HG02571 (cell line): ENCODE data around the gene ZDHHC8.
"Not testable (repeated sequence)": the region's sequence is repeated elsewhere in the genome, so short reads cannot be mapped to it uniquely, and the experiment has no call there.

Experiments used
- ATAC-seq: cut with Tn5 transposase; IDR thresholded peaks from one replicate; pipeline ENCODE4 v1.9.1; 2021; ENCODE audit warnings: mild to moderate bottlenecking, moderate library complexity; ENCODE audit not compliant: unreplicated experiment

Gene ZDHHC8

DNA sequence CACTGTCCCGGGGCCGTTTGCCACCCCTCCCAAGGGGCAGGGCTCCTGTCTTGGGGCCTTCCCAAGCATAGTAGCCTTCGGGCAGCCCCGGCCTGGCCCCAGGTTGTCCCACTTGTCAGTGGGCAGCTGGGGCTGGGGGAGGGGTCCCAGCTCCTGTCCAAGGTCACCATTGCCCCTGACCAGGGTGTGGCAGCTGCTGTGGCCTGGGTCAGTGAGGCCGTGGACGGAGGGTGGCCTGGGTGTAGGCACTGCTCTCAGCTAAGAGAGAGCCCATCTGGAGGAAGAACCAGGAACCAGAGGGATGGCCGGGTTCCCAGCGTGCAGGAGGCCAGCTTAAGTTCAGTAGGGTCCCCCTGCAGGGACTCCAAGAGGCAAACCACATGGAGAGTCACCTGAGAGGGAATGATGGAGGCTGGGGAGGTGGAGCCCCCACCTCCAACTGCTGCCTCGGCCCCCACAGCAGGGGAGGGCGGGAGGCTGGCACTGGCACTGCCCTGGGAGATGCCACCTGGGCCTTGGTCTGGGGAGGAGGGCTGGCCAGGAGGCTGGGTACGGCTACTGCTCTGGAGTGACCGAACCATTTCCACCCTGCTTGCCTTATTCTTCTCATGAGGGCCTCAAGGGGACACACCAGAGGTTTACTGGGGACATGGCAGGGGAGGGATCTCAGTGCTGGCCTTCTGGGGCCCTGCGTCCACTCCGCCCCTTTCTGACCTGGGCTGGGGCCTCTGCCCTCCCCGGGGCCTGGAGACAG lies 26.0 kb downstream of the ZDHHC8 start:
- no peak for ATAC-seq

DNA sequence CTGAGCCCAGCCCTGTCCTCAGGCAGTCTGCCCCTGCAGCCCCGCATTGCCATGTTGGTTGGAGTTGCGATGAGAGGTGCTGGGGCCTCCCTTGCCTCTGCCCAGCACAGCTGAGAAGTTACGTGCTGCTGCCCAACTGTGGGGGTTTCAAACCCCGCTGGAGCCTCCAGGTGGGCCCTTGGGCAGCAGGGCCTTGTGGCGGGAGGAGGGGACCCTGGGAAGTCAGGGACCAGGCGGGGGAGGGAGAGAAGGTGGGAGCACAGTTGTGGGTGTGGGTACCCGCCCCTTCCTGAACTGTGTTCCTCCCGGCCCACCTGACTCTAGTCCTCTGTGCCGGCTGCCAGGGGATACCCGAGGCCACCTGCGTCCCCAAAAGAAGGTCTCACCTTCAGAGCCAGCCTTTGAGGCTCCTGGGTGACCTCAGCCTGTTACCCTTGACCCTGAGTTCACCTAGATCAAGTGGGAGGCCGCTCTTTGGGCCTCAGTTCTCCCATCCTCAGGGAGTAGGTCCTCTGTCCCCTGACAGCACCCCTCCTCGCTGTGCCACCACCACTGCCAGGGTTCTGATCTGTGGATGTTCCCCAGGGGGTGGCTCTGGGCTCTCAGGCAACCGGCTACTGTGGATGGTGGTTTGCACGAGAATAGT lies 26.9 kb downstream of the ZDHHC8 start:
- ATAC-seq, result no peak

DNA sequence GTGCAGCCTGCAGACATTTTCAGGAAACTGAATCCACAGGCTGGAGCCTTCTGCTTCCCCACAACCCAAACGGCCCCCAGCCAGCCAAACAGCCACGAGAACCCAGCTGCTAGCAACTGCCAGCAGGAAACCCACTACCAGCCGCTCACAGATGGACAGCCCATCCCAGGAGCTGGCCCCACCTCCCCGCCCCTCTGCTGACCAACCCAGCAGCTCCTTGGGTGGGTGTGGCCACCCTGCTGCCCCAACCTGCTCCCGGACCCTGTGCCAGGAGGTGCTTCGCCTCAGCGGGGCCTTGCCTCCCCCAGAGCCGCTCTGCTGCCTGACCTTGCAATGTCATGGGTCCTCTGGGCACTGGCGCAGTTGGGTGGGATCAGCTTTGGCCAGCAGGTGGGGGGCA lies 27.5 kb downstream of the ZDHHC8 start:
- no peak for ATAC-seq

DNA sequence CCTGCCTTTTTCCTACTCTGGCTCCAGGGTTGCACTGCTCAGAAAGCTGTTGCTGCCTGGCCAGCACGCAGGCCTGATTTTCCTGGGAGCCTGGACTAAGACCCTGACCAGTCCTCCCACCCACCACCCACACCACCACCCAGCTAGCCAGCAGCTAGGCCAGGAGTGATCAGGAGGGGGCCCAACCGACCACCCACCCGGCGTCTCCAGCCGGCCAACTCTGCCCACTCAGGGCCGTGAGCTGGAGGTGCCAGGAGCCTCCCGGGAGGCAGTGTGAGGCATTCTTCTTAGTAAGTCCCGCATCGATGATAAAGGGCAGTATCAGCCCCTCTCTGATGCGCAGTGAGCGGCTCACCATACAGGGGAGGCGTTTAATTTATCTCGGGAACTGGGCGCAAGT lies 27.9 kb downstream of the ZDHHC8 start:
- not testable (repeated sequence) for ATAC-seq

DNA sequence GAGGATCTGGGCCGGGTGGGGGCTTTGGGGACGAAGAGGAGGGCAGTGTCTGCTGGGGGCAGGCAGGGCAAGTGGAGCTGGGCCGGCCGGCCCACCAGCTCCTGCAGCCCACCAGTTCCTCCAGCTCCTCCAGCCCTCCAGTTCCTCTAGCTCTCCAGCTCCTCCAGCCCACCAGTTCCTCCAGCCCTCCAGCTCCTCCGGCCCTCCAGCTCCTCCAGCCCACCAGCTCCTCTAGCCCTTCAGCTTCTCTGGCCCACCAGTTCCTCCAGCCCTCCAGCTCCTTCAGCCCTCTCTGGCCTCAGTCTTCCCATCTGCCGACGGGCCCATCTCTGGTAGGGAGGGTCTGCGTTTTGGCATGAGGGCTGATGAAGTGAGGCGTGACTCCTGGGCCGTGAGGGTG lies 28.4 kb downstream of the ZDHHC8 start:
- ATAC-seq, result no peak

DNA sequence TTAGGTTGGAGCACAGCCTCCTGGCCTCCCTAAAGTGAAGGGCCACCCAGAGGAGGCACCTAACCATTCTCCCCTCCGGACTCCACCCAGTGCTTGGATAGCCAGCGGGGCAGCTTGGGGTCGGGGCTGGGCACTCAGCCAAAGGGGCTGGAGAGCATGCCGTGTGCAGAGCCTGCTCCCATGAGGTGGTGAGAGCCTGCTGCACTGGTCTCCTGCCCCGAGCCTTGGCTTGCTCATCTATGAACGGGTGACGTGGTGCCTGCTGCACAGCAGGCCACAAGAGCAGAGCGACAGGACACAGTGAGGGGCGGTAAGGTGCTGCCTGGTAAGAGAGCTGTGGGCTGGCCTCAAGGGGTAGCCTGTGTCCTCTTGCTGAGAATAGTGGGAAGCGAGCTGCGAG lies 33.3 kb downstream of the ZDHHC8 start:
- ATAC-seq, result no peak

DNA sequence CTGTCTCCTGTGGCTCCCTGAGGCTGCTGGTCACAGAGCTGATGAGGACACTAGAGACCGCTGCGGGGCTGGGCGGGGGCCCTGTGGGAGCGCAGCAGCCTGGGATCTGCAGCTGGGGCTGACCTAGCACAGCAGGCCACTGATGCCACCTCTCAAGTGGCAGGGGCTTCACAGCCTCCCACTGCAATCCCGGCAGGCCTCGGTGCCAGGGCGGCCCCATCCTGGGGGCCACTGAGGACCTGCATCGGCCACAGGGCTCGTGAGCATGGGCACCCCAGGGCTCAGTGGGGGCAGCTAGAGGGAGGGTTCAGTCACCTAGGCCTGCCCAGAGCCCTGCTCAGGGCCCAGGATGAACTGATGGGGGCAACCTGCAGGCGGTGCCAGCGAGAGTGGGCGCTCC lies 33.8 kb downstream of the ZDHHC8 start:
- no peak for ATAC-seq

DNA sequence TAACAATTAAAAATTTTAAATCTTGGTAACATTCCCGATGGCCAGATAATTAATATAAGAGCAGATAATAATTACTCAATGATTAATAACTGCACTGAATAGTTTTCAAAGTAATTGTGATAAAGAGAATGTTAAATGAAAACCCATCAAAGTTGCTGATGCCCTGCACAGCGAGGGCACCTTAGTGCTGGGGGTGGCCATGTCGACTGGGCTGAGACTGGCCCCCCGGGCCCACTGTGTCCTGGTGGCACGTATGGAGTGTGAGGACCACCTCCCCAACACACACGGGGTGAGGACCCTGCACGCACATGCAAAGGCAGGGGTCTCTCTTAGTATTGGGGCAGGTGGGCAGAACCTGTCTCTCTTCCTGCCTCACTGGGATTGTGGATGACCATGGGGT lies 34.3 kb downstream of the ZDHHC8 start:
- ATAC-seq, result no peak

DNA sequence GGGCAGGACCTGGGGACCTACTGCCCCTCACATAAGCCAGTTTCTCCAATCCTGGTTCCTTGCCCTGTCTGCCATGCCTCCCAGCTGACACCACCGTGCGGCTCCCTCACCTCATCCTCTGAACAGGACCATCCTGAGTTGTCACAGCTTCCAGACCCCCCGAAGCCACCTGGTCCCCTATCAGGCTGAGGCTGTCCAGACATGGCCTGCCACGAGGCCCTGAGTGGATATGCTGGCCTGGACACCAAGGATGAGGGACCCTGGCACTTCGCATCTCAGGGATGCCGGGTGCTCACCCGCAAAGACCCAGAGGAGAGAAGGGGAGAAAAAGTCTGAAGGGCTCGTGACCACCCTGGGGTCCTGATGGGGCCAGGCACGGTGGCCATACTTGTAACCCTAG lies 35.1 kb downstream of the ZDHHC8 start:
- ATAC-seq, result no peak

DNA sequence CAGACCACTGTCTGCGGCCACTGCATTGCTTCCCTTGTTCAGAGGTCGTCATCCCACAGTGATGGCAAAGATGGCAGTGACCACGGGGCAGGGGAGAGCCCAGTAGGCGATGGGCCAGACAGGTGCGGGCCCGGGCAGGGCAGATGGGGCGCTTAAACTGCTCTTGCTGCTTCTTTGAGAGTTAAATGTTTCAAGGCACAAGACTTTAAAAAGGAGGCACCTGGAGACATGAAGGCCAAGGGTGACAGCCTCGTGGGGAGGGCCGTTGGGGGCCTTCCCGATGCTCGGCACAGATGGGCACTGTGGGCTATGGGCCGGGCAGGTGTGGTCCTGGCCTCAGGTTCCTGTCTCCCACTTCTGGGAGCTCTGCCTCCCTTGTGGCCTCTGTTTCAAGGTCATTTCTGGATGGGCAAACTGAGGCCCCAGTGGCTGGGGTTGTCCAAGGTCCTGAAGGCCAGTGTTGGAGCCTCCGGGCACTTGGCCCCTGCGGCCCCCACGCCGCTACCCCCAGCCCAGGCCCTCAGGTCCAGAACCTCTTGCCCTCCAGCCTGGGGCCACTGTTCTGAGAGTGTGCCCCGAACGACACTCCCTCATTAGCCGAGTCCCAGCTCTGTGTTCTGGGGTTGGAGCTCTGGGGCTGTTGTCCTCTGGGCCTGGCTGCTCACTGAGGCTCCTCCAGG lies 36.2 kb downstream of the ZDHHC8 start:
- no peak for ATAC-seq

DNA sequence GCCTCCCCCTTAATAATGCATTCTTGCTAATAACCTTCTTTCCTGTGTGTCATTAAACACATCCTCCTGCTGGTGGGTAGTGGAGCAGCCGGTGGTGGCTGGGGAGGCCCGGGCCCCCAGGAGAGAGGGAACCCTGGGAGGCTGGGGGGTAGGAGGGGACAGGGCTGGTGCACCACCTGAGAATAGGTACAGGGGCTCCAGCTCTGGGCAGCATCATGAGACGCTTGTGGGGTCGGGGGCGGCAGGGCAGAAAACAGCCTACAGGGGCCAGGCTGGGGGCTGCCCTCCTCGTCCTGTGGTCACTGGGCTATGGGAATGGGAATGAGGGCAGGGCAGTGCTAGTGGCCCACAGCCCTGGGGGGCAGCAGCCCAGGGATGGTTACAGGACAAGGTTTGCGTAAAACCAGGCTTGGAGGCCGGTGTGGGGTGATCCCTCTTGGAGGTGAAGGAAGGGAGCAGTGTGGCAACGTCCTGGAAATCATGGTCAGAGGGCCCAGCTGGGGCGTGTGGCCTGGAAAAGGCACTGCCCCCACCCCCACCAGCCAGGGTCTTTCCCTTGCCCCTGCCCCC lies 37.7 kb downstream of the ZDHHC8 start:
- ATAC-seq, result no peak

DNA sequence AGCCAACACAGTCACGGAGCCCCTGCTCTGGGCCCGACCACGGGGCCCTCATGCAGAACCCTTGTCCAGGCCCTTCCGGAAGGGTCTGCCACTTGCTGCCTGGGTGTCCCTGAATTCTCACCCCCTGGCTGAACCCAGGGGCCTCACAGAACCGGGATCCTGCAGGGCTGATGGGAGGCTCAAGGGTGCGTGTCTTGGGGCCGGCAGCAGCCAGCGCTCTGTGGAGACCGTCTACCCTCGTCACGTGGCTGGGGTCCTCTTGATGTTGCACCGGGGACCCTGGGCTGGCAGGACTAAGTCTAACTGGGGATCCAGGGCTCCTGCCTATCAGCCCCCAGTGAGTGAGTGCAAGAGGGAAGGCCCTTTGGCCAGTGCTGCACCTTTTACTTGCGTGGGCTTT lies 38.6 kb downstream of the ZDHHC8 start:
- ATAC-seq, result no peak

DNA sequence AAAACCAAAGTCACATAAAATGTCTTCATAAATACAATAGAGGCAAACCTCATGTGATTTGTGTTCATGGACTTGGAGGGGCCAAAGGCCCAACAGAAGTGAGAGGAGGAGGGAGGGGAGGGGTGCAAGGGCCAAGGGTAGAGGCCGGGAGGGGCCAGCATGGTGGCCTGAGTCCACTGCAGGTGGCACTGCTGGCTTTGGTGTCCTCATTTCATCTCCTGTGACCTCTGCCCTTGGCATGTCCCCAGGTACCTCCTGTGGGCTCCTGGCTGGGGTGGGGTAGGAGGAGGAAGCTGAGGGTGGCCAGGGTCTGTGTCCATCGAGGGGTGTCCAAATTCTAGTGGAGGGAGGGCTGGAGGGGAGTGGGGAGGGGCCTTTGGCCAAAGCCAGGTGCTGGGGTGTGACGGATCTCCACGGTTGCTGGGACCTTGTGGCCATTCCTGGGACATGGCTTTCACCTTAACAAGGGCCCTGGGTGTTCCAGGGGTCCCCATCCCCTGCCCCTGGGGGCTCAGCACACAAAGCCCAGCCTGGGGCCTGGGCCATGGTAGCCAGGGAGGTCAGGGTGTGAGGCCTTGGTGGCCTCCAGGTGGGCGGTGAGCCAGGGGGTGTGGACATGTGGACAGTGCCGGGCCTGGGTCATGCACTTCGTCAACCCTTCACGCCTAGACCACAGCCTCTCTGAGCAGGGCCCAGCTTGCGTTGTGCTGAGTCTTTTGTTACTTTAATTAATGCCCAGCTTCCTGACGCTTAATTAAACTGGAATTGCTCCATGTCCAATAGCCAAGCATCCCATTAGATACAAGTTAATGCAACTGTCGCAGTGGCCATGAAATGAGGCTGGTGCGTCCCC lies 39.9 kb downstream of the ZDHHC8 start:
- ATAC-seq, result no peak

DNA sequence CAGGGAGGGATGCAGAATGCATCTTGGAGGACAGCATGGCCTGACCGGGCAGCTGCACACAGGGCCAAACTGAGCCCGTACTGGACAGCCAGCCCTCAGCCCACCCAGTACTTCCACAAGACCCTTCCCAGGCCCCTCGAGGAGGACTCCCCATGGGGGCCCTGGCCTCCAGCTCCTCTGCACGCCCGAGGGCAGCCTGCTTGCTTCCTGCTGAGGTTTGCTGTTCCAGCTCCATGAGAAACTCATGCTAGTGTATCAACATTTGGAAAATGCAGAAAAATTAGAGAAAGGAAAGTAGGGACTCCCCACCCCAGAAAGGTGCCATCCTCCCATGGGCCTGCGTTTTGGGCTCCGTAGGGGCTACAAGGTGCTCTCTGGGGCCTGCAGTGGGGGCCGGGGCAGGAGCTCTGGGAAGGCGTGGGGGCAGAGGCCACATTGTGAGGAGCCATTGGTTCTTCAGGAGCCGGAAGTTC lies 40.6 kb downstream of the ZDHHC8 start:
- no peak for ATAC-seq

DNA sequence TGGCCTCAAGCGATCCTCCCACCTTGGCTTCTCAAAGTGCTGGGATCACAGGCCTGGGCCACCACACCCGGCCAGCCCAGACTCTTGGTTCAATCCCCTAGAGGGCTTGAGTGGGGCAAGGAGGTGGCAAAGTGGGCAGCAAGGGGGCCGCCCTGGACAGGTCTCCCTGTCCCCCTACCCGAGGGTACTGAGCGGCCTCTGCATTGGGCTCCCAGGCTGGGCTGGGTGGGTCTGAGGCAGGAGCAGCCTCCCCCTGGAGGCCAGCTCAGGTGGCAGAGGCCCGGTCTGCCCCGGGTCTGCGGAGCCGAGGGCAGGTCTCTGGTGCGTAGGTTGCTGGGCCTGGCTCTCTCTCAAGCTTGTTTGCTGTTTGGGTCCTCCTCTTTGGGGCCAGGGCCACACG lies 41.6 kb downstream of the ZDHHC8 start:
- ATAC-seq, result no peak

DNA sequence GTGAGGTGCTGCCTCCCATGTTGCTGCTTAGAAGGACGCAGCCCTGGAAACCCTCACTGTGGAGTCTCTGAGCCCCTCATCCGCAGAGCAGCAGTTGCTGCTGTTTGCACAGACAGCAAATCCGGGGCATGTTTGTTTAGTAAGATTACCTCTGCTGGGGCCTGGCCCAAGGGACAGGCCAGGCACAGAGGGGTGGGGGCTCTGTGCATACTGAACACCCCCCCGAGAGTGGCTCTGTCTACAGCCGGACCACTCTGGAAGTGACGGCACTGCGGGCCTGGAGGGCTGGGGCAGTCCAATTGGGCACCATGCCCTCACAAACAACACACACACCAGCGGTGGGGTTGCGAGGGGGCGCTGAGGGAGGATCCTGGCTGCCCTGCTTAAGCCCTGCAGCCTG lies 42.2 kb downstream of the ZDHHC8 start:
- ATAC-seq, result no peak

DNA sequence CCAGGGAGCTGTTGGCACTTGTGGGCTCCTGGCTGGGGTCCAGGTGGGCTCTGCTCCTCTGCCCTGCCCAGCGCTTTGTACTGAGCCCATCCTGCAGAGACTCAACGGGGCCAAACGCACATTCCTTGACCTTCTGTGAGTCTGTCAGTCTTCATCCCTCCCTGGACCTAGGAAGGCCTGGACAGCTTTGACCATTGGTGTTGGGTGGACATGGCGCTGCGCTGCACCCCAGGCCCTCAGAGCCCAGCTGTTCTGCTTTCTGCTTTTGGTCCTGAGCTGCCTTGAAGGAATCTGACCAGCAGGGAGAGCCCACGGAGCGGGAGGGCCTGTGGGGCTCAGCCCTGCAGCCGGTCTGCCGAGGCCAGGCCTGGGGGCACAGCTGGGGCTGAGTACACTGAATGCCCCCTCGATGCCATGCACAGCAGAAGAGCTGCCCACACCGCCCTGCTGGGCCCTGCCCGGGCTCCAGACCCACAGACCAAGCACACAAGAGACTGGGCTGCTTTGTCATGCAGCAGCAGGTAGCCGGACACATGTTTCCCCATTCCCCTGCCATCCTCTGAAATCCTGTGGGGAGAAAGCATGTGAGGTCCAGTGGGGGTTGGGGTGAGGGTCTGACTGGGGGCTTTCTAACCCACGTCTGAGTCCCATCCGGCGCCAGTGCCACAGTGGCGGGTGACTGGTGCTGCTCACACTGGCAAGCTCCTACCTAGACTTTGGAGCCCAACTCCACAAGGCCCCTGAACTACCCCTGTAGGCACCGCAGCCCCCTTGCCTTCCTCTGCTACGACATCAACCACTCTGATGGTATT lies 43.4 kb downstream of the ZDHHC8 start:
- ATAC-seq, result no peak

DNA sequence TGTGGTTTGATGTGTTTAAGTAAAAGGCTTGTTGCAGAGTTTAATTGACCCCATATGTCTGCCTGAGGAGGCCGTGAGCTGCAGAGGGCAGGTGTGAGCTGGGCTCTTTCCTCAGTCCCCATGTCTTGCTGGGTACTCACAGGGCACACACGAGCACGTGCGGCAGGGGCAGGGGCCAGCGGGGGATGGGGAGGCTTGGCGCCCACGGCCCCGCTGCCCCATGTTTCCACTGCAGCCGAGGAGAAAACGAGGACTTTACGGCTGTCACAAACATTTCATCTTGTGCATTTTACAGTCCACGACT lies 43.9 kb downstream of the ZDHHC8 start:
- no peak for ATAC-seq

DNA sequence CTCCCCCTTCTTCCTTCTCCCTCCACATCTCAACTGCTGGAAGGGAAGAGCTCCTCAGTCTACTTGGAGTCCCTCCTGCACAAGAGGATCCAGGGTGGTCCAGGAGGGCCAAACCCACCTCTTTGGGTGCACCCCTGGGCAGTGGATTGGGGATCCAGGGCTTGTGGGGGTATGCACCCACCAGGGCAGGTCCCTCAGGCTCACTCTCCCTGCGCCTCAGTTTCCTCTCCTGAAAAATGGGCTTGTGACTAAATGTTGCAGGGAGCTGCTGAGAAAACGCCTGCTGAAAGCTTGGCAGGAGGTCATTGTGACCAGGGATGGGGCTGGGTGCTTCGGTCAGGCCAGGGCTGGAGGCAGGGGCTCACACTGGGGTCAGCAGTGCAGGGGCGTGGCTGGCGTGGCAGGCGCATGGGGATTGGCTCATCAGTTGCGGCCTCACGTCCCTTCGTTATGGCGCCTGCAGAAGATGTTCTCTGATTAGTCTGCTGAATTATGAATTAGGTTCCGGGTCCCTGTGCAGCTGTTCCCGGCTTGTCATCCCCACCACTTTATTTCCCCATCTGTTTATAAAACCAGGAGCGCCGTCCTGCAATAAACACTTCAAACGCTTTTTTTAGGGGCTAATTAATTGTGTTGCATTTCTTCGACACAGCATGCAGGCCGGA lies 44.9 kb downstream of the ZDHHC8 start:
- ATAC-seq, result no peak
